ENCODE data around the gene DDX54.
"Not testable (repeated sequence)": the region's sequence is repeated elsewhere in the genome, so short reads cannot be mapped to it uniquely, and the experiment has no call there.

DDX54 gene

DNA sequence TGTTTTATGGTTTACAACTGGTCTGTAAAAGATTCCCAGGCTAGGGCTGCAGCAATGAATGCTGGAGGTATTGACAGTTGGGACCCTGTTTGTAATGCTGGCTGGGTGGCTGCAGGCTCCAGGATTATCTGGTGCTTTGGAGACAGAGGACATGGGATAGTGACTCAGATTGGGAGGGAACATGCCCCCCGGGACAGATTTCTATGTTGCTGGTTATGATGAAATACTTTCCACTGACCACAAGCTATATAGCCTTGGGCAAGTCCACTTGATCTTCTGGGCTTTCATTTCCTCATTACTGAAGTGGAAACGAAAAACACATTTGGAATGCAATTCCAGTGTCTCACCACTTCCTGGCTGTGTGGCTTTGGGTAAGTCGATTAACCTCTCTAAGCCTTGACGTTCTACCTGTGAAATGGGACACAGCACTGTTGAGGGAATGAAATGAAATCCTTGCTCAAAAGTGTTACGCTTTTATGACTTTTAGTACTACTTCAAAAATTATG, 29.7 kb upstream of the DDX54 start:
- DNase-seq = no peak

DNA sequence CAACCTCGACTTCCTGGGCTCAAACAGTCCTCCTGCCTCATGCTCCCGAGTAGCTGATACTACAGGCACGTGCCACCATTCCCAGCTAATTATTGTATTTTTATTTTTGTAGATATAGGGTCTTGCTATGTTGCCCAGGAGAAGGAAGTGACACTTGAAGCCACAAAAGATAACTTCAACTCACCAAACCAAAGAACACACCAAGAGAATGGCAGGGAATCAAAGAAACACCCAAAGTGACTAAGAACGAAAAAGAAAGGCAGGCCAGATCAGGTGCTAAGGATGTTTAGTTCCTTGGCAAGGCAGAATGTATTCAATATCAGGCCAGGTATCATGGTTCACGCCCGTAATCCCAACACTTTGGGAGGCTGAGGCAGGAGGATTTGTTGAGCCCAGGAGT, 25.9 kb upstream of the DDX54 start:
- no peak for DNase-seq

DNA sequence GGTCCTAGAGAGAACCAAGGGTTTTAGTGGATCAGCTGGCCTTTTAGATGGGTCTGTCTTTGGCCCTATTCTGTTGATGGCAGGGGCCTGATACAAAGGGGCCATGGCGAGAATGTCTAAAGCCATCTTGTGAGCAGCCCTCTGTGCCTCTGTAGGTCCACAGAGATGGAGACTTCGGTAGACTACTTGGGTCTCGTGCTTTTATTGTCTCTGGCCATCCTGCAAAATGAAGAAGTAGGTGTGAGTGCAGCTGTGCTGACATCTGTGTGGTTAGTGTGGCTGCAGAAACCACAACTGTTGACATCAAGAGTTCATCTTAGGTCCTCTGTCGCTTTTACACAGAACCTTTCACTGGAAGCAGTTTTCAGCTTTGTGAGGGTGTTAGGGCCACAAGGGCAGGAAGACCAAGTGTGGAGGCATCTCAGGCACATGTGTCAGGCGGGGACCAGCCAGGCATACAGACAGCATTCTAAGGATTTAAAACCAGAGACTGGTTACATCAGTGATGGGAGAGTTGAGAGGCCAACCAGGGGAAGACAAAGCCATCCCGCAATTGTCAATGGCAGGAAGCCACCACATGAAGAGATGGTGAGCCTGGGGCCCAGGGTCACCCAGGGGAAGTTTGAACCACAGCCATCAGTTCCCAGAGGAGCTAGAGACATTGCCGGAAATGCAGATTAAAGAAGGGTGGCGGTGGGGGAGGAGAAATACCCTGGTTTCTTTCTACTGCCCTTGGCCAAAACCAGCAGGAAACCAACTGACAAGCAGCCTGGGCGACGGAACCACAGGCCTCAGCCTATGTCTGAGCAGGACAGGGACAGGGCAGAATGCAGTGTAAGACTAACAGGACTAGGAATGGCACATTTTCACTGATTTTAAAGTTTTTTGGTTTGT, 23.0 kb upstream of the DDX54 start:
- DNase-seq = no peak

DNA sequence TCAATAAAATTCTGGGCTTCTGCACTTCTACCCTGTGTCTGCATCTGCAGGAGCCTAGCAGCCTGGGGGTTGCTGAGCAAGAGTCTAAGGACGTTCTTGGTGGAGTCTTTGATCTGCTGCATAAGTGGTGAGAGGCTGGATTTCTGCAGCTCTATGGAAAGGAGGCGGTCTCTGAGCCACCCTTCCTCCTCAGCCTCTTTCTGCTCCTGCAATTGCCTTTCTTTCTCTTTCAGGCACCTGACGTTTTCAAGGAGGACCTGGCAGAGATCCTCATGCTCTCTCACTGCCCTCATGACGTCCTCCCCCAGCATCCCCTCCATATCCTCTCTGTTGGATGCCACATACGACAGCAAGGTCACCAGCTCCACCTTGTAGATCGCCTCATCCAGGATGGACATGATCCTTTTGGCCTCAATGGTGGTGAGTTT, 22.3 kb upstream of the DDX54 start:
- no peak for DNase-seq

DNA sequence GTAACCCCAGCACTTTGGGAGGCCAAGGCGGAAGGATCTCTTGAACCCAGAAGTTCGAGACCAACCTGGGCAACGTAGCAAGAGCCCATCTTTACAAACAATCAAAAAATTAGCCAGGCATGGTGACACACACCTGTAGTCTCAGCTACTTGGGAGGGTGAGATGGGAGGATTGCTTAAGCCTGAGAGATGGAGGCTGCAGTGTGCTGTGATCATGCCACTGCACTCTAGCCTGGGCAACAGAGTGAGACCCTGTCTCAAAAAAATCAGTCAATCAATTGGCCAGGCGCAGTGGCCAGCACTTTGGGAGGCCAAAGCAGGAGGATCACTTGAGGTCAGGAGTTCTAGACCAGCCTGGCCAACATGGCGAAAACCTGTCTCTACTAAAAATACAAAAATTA, 21.5 kb upstream of the DDX54 start:
- not testable (repeated sequence) for DNase-seq

DNA sequence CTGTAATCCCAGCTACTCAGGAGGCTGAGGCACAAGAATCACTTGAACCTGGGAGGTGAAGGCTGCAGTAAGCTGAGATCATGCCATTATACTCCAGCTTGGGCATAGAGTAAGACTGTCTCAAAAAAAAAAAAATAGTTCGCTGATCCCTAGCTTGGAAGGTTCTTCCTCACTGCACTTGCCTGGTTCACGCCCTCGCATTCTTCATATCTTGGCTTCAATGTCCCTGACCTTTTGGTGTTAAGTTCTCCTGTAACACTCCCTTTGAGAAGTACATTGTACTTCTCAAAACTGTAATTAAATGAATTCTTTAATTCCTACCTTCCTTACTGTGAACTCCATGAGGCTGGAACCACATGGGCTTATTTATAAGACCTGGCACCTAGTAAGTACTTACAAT, 19.5 kb upstream of the DDX54 start:
- DNase-seq = no peak

DNA sequence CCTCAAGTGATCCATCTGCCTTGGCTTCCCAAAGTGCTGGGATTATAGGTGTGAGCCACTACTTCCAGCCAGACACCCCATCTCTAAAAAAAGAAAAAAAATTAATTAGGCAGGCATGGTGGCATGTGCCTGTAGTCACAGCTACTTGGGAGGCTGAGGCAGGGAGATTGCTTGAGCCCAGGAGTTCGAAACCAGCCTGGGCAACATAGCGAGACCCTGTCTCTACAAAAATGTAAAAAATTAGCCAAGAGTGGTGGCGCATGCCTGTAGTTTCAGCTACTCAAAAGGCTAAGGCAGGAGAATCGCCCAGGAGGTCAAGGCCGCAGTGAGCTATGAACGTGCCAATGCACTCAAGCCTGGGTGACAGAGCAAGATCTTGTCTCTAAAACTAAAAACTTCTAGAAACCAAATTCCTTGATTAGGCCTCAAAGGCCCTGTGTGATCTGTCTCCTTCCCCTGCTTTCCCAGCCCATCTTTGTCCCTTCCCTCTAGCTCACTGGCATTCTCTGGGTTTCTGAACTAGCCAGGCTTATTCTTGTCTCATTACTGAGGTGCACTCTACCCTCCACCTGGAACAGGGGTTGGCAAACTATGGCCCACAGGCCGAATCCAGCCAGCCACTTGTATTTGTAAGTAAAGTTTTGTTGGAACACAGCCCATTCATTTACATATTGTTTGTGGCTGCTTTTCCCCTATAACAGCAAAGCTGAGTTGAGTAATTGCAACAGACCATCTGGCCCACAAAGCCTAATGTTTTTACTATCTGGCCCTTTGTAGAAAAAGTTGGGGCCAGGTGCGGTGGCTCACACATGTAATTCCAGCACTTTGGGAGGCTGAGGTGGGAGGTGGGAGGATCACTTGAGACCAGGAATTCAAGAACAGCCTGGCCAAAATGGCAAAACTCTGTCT, 18.8 kb upstream of the DDX54 start:
- DNase-seq = no peak

DNA sequence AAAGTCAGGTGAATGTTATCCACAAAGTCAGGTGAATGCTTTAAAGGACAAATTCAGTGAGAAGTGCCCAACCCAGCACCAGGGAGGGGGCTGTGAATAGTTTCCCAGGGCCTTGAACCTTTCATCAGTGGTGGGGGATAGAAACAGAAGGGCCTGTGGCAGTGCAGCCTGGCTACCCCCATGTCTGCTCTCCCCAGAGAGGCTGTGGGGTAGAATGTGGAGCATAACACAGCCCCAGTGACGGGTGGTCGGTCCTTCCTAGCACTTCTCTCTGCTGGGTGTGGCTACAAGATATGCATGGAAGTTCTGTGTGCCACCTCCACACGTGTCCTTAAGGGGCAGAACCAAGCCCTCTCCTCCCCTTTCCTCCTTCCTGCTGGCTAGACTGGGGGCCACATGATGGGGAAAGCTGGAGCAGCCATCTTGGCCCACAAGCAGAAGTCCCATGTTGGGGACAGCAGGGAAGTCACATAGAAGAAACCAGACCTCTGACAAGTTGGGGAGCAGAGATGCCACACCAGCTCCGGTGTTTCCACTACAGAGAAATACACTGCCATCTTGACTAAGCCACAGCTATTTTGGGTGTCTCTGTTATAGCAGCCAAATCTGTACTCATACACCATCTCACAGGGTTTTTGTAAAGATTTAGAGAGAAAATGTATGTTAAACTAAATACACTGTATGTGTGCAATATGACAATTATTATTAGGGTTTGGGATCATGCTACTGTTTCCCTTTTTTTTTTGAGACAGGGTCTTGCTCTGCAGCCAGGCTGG, 17.2 kb upstream of the DDX54 start:
- no peak for DNase-seq

DNA sequence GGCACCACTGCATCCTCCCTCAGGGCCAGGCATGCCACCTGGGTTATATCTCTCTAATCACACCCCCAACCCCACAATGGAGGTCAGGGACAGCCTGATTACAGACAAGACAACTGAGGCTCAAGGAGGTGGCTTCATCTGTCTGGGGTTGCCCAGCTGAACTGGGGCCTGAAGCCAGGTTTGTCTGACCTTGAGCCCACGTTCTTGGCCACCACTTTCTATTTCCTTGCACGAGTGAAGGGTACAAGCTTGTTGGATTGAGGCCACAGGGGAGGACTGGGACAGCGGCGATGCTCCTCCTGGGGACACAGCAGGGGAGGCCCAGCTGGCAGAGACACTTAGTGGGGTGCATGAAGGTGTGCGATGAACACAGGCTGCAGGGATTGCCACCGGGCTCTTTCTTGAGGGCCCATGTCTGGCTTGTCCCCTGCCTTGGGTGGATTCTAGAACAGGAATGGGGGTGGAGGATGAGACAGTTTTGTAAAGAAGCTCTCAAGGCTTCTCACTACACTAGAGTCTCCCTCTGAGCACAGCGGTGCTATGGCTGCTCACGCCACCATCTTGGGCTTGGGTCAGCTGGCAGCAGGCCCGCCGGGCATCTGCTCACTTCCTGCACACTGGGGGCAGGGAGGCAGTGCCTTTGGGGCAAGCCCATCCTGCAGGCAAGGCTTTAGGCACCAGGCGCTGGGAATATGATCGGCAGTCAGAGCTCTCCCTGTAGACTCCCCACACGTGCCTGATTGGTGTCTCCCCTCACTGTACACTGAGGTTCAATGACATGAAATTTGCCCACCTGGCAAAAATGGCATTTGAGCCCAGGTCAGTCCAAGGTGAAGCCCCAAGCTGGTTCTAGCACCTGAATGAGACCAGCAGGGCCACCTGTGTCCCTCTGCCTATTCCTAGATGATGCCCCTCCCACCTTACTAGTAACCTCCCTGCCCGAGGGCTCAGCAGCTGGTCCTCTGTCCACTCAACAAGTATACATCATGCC, 16.2 kb upstream of the DDX54 start:
- DNase-seq = no peak

DNA sequence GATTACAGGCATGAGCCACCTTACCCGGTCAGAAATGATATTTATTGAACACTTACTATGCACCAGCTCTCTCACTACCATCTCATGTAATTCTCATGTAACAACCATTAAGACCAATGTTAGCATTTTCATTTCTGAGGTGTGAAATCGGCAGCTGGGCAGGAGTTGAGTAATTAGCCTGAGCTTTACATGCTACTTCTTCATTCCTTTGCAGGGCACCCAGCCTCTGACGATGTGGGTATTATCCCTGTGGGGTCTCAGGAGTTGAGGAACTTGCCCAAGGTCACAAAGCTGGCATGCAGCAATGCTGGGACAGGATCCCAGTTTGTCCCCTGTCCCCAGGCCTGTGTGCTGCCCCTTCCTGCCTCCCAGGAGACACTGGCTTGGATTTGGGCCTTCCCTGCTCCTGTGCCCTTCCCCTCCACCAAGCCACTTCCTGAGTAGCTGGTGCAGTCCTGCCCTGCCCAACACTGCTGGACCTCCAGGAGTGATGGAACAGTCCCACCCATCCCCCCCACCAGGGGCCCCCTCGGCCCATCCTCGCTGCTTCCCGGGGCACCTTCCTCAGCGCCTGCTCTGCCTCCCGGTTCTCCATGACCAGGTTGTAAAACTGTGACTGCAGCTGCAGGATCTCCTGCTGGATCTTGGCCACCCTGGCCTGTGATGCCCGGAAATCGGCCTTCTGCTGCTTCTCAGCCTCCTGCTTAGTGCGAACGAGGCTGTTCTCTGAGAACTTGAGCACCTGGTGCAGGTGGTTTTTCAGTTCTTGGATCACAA, 14.9 kb upstream of the DDX54 start:
- DNase-seq = no peak

DNA sequence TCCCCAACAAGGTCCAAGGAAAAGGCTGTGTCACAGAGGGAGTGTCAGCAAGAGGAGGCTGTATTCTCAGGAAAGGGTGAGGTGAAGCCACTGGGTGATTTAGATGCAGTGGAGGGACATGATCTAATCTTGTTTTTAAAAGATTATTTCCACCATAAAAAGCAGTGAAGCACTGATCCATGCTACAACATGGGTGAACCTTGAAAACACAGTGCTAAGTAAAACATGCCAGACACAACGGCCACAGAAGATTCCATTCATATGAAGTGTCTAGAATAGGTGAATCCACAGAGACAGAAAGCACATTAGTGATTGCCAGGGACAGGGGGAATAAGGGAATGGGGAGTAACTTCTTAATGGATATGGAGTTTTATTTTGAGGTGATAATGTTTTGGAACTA, 13.0 kb upstream of the DDX54 start:
- DNase-seq = no peak

DNA sequence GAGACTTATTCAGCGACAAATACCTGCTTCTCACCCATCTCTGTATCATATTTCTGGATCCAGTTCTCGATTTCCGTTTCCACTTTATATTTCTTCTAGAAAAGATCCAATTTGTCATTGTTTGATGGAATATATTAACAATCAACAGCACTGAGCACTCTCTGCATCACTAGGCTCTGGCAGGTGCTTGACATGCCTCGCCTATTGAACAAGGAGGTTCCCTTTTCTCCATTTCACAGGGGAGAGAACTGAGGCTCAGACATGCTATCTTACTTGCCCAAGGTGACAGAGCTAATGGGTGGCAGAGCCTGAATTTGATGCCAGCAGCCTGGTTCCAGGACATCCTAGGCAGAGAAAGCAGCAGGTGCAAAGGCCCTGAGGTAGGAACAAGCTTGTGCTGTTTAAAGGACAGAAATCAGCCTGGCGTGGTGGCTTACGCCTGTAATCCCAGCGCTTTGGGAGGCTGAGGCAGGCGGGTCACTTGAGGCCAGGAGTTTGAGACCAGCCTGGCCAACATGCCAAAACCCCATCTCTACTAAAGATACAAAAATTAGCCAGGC, 12.3 kb upstream of the DDX54 start:
- DNase-seq = no peak

DNA sequence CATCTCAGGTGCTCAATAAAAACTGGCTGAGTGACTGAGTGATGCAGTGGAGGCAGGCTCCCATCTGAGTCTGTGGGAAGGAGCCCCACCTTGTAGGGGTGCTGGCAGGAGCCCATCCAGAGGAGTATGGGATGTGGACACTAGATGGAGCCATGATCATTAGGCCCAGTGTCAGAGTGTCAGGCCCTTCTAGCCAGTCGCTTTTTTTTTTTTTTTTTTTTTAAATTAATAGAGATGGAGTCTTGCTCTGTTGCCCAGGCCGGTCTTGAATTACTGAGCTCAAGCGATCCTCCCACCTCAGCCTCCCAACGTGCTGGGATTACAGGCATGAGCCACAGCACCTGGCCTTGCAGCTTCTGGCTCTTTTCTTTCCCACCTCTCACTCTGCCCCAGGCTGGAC, 11.7 kb upstream of the DDX54 start:
- peak; percentile 50 for DNase-seq

DNA sequence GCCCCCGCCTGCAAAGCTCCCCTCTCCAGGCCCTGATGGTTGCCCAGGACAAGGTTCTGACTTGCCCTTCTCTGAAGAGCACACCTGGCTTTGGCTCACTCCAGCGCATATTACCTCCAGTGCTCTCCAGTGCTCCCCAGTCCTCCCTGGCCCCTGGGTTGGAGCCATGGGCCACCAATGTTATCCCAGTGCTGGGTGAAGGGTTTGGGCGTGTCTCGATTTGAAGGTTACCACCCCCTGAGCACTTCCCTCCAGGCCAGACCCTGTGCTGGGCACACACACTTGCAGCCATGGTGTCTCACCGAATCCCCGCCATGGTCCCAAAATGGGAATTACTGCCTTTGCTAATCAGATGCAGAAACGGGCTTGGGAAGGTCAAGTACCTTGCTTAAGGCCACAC, 11.3 kb upstream of the DDX54 start:
- no peak for DNase-seq

DNA sequence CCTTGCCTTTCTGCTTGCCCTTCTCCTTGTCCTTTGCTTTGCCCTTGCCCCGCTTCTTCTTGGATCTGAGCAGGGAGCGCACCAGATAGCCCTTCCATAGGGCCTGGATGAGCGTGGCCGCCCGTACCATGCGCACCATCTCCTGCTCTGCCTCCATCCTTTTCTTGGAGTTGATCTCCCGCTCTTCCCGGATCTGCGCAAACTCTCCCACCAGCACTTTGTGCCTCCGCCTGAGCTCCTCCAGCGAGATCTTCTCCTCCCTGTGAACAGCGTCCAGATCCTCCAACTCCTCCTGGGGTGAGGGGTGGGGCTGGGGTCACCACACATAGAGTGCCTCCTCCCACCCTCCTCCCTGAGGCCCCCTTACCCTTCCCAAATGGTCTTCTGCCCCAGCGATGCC, 10.3 kb upstream of the DDX54 start:
- DNase-seq = no peak

DNA sequence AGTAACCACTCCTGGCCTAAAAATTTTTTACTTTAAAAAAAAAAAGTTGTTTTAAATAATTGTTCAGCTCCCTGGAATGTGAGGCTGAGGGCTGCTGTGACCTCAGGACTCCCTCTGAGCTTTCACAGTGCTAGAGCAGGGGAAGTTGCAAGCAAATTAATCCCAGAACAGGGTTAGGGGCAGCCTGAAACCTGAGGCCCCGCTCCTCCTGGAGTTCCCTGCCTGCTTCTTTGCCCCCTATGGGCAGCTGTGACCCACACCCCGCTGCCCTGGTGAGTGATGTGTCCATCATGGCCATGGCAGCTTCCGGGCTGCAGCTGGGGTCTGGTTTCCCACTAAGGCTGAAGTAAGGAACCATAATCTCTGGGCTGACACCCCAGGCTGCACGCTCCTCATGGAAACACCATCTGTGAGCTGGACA, 9.7 kb upstream of the DDX54 start:
- DNase-seq = no peak

DNA sequence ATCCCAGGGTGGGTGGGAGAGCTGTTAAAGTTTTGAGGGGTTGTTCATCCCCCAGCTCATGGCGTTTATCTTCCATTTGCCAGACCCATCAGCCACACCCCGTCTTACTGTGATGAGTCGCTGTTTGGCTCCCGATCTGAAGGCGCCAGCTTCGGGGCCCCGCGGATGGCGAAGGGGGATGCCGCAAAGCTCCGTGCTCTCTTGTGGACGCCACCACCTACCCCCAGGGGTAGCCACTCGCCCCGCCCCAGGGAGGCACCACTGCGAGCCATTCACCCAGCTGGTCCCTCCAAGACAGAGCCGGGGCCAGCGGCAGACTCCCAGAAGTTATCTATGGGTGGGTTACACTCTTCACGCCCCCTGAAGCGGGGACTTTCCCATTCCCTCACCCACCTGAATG, 5.9 kb upstream of the DDX54 start:
- no peak for DNase-seq

DNA sequence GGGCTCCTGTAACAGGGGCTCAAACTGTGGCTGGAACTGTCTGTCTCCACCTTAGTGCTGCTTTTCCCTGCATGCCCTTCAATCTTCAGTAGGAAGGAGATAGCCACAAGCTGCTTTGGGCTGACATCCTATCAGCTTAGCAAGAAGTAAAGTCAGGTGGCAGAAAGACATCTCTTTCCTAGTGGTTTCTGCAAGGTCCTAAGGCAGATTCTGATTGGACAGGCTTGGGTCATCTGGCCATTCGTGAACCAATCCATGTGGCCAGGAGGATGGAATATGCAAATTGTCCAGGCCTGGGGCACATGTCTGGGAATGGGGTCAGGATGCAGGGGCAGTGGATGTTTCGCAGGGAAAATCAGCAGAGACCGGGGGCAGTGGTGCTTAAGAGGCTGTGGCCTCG, 5.5 kb upstream of the DDX54 start:
- DNase-seq = no peak

DNA sequence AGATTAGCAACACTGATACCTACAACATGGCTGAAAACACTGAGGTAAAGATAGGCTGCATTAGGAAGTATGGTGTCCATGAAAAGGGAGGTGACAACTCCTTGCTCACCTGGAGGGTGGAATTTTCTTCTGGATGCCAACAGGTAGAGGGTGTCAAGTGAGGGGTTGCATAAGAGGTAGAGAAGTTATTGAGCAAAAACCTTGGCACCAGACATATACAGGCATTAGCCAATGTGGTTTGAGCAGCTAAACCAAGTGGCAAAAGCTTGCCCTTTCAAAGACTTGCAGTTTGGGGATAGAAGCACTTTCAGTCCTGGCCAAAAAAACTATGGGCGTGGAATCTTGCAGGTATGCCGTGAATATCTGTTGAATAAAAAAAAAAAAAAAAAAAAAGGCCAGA, 4.1 kb upstream of the DDX54 start:
- DNase-seq = no peak

DNA sequence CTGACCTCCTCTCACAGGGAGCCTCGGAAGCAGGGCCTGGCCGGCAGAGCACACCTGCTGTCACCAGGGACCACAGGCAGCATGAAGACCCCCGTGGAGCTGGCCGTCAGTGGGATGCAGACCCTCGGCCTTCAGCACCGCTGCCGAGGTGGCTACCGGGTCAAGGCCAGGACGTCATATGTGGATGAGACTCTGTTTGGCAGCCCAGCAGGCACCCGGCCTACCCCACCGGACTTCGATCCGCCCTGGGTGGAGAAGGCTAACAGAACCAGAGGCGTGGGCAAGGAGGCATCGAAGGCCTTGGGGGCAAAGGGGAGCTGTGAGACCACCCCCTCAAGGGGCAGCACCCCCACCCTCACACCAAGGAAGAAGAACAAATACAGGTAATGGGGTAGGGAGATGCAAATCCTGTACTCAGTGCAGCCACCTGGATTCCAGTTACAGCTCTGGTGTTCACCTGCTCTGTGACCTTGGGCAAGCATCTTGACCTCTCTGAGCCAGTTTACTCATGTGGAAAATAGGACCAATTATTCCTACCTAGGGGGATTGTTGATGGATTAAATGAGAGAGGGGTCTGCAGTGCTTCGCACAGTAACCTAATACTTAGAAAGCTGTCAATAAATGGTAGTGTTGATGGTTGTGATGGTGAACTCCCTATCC, 1.5 kb upstream of the DDX54 start:
- no peak for DNase-seq
